Upper lobe of right lung (tissue), 1 donor: ENCODE results near the gene SMARCC1. TPM values are rescaled to one million over a fixed set of nuclear protein-coding genes. Genes with fewer than 3 reads are reported as not detected.

Experiments used
- ATAC-seq: fragments of 200-7000 bp; cut with Tn5 transposase; one replicate; pipeline ENCODE4 v1.9.1; 2020; ENCODE audit warnings: mild to moderate bottlenecking, moderate library complexity
- DNase-seq: peaks from one replicate; pipeline ENCODE4 v3.0.0-alpha.2; 2020
- H3K27ac ChIP-seq: fragments of 200-600 bp; one replicate; pipeline ENCODE4 v1.8.0; 2022
- H3K27me3 ChIP-seq: fragments of 200-600 bp; one replicate; pipeline ENCODE4 v1.8.0; 2022; ENCODE audit warnings: mild to moderate bottlenecking
- H3K36me3 ChIP-seq: fragments of 200-600 bp; one replicate; pipeline ENCODE4 v1.8.0; 2022
- H3K4me1 ChIP-seq: fragments of 200-600 bp; one replicate; pipeline ENCODE4 v1.8.0; 2022
- H3K4me3 ChIP-seq: fragments of 200-600 bp; one replicate; pipeline ENCODE4 v1.8.0; 2022; ENCODE audit warnings: mild to moderate bottlenecking
- H3K9me3 ChIP-seq: fragments of 200-600 bp; one replicate; pipeline ENCODE4 v1.8.0; 2022
- intact Hi-C: fragments of 100-400 bp; cut with DNase I; formaldehyde crosslinking; loops from one replicate; pipeline ENCODE4 v1.11.0; 2022
- total RNA-seq: library from RNA; stranded (reverse); fragmentation: NEBNext Ultra II Directional; extraction: Animal tissue kit (Norgen Biotek cat#: 25700); gene quantifications from one replicate; pipeline ENCODE4 v1.2.1, GENCODE V29; 2021
- TF ChIP-seq, protein P1 (sequence below): fragments of 200-600 bp; IDR thresholded peaks from one replicate; pipeline ENCODE4 v1.8.0; 2022; ENCODE audit warnings: antibody characterized with exemption
- donor health status: DM: no; HTN: yes; CAD: no; lungs with severe emphysema.

The SMARCC1 gene
- total RNA-seq, 1 donor from 2014 or later, result 67.9 TPM

GRCh38 chr3:47658444-47658843 is 123.2 kb downstream of the SMARCC1 start:
- Histone ChIP-seq H3K4me3 (no peak overlapping the region), H3K27ac (no peak overlapping the region), H3K4me1 (no peaks in the 10 kb centered on the region), H3K27me3 (no peaks in the 10 kb centered on the region), H3K36me3 (peaks cover 20% of the 10 kb centered on the region), H3K9me3 (no peaks in the 10 kb centered on the region)
- TF ChIP-seq, protein P1, sequence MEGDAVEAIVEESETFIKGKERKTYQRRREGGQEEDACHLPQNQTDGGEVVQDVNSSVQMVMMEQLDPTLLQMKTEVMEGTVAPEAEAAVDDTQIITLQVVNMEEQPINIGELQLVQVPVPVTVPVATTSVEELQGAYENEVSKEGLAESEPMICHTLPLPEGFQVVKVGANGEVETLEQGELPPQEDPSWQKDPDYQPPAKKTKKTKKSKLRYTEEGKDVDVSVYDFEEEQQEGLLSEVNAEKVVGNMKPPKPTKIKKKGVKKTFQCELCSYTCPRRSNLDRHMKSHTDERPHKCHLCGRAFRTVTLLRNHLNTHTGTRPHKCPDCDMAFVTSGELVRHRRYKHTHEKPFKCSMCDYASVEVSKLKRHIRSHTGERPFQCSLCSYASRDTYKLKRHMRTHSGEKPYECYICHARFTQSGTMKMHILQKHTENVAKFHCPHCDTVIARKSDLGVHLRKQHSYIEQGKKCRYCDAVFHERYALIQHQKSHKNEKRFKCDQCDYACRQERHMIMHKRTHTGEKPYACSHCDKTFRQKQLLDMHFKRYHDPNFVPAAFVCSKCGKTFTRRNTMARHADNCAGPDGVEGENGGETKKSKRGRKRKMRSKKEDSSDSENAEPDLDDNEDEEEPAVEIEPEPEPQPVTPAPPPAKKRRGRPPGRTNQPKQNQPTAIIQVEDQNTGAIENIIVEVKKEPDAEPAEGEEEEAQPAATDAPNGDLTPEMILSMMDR, result no peak
- ATAC-seq (no peak), DNase-seq (no peak)
- intact Hi-C loops, result no loop called here

DNA sequence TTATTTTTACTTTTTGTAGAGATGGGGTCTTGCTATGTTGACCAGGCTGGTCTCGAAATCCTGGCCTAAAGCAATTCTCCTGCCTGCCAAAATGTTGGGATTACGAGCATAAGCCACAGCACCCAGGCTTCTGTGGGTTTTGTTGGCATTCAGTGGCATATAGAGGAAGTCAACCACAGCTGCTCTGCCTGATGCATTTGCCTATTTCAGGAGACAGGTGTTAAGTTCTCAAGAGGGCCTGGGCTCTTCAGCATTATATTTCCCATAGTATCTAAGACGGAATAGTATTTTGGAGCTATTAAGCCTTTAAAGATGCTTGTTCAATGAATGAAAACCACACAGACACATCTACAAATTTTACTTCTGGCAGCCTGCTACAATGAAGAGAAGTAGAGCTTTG is 129.6 kb downstream of the SMARCC1 start:
- peaks cover 5% of the 10 kb centered on the region for H3K4me1 ChIP-seq
- H3K27ac ChIP-seq, result no peak overlapping the region
- H3K36me3 ChIP-seq, result peaks cover 6% of the 10 kb centered on the region
- no peak overlapping the region for H3K4me3 ChIP-seq
- H3K27me3 ChIP-seq, result no peaks in the 10 kb centered on the region
- H3K9me3 ChIP-seq, result no peaks in the 10 kb centered on the region
- intact Hi-C loops, result no loop called here
- ATAC-seq (no peak), DNase-seq (no peak)
- TF ChIP-seq, protein P1, result no peak

GRCh38 chr3:47650294-47650693 is 131.4 kb downstream of the SMARCC1 start:
- DNase-seq, result no peak
- H3K9me3 ChIP-seq, result no peaks in the 10 kb centered on the region
- H3K4me3 ChIP-seq, result no peak overlapping the region
- H3K4me1 ChIP-seq, result peaks cover 10% of the 10 kb centered on the region
- H3K36me3 ChIP-seq, result peaks cover 4% of the 10 kb centered on the region
- H3K27ac ChIP-seq, result no peak overlapping the region
- H3K27me3 ChIP-seq, result no peaks in the 10 kb centered on the region
- ATAC-seq, result no peak
- intact Hi-C loops, result no loop called here
- TF ChIP-seq, protein P1, result no peak

GRCh38 chr3:47647550-47647949 is 134.1 kb downstream of the SMARCC1 start:
- intact Hi-C loops, result no loop called here
- Histone ChIP-seq H3K9me3 (no peaks in the 10 kb centered on the region), H3K36me3 (peaks cover 2% of the 10 kb centered on the region), H3K27ac (no peak overlapping the region), H3K27me3 (no peaks in the 10 kb centered on the region), H3K4me3 (no peak overlapping the region), H3K4me1 (peaks cover 10% of the 10 kb centered on the region)
- TF ChIP-seq, protein P1, result no peak
- ATAC-seq (no peak), DNase-seq (no peak)

DNA sequence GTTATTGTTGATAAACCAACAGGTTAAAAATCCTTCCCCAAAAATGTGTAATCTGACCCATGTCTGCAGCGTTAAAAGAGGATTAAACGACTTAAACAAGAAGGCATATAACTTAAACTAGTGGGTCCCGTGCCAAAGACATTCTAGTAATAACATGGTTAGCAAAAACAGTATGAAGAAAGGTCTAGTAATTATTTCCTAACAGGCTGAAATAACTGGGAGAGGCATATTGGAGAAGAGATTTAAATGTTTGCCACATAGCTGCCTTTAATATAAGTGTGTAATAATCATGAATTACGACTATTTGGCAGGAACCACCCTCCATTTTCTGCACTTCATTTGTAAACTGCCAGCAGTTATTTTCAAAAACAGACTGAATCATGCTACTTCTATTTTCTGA is 135.3 kb downstream of the SMARCC1 start:
- ATAC-seq, result no peak
- Histone ChIP-seq H3K27ac (no peak overlapping the region), H3K27me3 (no peaks in the 10 kb centered on the region), H3K9me3 (no peaks in the 10 kb centered on the region), H3K36me3 (peaks cover 12% of the 10 kb centered on the region), H3K4me1 (peaks cover 10% of the 10 kb centered on the region), H3K4me3 (no peak overlapping the region)
- intact Hi-C loops, result no loop called here
- TF ChIP-seq, protein P1, result no peak
- no peak for DNase-seq

DNA sequence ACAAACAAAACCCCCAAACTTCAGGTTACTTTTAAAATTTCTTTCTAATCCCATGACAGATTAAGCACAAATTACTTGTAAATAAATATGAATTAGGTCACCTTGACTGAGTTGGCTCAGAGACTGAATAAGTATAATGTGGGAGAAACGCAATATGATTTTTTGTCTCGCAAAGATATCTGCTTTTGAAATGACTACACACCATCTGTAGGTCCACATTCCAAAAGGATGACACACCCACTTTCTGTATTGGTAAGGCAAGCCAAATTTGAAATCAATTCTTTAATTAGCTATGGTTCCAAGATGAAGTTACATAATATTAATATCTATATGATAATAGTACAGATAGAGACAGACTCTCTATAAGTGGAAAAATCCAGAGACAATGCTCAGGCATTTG is 136.1 kb downstream of the SMARCC1 start:
- no peaks in the 10 kb centered on the region for H3K27me3 ChIP-seq
- H3K36me3 ChIP-seq, result peaks cover 19% of the 10 kb centered on the region
- no peak overlapping the region for H3K4me3 ChIP-seq
- DNase-seq, result no peak
- TF ChIP-seq, protein P1, result no peak
- no peak for ATAC-seq
- H3K9me3 ChIP-seq, result no peaks in the 10 kb centered on the region
- H3K4me1 ChIP-seq, result peaks cover 9% of the 10 kb centered on the region
- intact Hi-C loops, result no loop called here
- H3K27ac ChIP-seq, result no peak overlapping the region
